HG03520 (cell line): ENCODE data around the gene CDK3.
"Not testable (repeated sequence)": the region's sequence is repeated elsewhere in the genome, so short reads cannot be mapped to it uniquely, and the experiment has no call there.

Experiments
- ATAC-seq: cut with Tn5 transposase; IDR thresholded peaks from one replicate; pipeline ENCODE4 v1.9.1; 2021; ENCODE audit warnings: mild to moderate bottlenecking, moderate library complexity; ENCODE audit not compliant: unreplicated experiment

The CDK3 gene

DNA sequence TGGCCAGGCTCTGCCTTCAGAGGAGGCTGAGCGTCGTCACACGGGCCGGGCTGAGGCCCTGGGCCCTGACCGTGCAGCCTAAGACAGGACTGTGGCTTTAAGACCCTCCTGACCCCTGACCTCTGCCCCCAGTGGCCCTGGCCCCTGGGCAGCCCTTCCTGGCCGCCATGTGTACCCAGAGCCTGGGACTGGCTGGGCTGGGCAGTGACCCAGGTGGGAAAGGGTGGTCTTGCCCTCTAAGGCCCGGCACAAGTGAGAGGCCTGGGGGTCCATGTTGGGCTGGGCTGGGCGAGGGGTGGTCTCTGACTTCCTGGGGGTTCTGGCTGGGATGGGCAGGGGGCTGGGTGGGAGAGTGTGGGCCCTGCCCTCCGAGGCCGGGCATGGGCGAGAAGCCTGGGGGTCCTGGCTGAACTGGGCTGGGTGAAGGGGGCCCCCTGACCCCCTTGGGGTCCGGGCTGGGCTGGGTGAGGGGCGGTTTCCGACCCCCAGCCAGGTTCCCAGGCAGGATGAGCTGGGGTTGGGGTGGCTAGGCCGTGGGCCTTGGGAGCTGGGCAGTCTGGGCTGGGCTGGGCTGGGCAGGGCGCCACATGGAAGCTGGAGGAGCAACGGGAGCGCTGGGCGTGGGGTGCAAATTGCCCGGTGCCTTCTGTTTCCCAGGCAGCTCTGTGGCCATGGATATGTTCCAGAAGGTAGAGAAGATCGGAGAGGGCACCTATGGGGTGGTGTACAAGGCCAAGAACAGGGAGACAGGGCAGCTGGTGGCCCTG lies at the start of gene CDK3:
CDK3 (plus strand) TSS at position 101 of the 767 bp plus-strand sequence; CDS start at position 672, 571 bp downstream.
- ATAC-seq = no peak

DNA sequence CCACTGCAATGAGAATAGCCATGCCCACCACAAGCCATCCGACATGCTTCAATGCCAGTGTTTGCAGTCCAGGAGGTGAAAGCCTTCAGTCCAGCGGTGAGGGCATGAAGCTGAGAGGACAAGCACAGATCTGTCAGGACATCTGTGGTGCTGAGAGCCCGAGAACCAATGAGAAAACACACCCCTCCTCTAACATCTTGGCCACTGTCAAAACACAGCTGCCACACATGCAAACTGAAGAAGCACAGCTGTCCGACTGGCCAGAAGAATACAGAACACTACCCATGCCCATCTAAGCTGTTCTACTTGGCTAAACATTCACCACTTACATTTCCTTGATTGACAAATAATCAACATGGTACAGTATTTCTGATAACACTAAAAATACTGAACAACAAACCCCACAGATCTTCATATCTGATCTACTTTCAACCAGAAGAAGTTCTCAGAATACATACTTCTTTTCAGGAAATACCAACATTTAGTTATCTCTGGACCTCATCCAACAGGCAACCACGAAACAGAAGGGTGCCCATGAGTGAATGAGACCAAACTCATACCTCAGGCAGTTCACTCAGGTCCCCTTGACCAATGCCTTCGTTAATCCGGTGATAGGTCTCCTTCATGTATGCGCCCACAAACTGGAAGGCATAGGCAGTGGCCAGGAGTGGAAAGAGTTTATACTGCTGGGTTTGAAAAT lies 49.6 kb upstream of the CDK3 start:
- no peak for ATAC-seq

DNA sequence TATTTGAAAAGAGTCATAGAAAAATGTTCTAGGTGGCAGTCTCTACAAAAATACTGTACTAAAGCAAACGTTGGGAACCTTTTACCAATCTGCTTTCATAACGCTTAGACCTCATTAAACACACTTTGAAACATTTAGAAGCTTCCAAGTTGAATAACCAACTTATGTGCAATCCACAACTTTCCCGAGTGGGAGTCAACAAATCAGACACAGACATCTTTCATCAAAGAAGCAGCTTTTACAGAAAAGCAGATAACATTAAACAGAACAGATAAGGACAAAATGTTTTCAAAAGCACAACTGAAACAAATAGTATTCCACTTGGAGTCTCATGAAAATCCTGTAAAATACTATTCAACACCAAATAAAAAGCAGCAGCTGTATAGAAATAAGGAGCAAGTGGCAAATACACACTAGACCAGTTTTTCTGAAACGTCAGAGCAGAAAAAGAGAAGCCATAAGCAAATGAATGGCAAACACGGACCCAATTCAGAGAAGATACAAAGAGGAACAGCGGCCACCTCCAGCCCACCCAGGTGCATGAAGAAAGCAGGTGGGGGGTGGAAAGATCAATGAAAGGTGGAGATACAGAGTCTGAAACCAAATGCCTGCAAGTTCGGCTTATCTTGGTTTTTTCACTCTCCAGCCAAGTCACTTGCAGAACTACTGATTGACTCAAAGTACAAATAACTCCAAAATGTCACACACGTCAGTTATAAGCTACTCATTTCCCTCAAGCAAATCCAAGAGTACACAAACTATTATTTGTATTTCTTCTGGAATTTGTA lies 41.4 kb upstream of the CDK3 start:
- ATAC-seq = no peak

DNA sequence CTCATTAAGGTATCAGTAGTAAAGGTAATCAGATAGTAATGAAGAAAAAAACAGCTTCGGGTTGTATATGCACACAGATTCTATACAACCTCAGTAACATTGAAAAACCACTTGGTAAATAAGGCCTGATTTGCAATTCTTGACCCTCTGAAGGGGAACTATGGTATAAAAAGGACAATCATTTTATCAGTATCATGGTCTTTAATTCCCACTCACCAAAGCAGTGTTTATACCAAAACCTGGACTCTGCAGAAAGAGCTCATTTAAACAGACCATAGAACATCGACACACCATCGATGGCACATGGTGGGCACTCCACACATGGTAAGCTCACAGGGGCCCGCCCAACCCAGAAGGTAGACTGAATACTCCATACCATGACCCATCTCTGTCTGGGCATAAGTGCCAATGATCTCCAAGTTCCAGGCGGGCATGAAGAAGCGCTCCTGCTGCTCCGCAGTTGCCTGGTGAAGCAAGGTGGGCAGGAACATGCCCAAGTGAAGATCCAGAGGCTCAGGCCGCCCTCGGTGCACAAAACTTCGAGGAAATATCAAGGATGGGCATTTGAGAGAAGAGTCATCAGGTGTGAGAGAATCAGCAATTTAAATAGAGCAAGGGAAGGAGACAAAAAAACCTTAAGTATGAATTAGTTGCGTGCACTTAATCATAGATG lies 40.7 kb upstream of the CDK3 start:
- ATAC-seq = no peak

DNA sequence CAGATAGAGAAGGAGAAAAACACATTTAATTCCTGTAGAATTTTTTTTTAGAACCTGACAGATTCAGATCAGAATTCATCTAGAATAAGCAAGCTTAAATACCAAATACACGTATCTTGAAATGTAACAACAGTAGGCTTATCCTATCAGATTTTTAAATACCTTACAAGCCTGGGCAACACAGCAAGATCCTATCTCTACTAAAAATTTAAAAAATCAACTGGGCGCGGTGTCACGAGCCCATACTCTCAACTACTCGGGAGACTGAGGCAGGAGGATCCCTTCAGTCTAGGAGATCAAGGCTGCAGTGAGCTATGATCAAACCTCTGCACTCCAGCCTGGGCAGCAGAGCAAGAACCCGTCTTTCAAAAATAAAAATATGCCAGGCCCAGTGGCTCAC lies 35.2 kb upstream of the CDK3 start:
- no peak for ATAC-seq

DNA sequence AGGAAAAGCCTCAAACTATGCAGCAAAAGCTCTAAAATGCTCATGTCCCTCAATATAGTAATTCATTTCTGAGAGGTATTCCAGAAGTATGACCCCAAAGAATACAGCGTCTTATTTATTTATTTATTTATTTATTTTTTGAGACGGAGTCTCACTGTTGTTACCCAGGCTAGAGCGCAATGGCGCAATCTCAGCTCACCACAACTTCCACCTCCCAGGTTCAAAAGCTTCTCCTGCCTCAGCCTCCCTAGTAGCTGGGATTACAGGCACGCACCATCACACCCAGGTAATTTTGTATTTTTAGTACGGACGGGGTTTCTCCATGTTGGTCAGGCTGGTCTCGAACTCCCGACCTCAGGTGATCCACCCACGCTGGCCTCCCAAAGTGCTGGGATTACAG lies 31.6 kb upstream of the CDK3 start:
- ATAC-seq = not testable (repeated sequence)

DNA sequence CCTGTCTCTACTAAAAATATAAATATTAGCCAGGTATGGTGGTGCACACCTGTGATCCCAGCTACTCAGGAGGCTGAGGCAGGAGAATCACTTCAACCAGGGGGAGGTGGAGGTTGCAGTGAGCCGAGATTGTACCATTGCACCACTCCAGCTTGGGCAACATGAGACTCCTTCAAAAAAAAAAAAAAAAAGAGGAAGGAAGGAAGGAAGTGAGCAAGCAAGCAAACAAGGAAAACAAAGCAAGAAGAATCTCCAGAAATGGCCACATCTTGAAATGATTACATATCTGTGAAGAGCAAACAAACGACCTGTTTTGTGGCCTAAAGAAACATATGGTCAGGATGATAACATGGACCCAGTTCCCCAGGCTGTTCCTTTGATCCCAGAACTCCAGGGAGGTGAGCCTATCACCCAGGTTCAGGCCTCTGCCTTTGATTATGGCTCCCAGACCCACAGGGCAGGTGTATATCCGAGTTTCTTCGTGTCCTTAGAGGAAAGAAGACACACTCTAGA lies 30.6 kb upstream of the CDK3 start:
- no peak for ATAC-seq

DNA sequence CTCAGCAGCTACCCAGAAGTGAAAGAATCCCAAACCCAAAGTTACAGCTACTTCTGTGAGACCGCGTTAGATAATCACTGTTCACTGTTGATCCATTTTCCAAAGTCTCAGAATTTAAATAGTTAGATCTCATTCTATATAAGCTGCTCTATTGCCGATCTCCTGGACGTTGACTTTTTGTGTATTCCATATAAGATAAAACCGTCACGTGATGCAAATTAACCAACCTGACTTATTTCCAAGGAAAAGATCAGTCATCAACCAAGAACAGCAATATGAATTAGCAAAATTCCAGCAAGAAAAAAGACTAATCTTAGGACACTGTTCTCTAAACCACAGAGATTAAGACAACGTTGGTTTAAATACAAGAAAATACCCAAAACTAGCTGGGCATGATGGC lies 30.0 kb upstream of the CDK3 start:
- ATAC-seq = no peak

DNA sequence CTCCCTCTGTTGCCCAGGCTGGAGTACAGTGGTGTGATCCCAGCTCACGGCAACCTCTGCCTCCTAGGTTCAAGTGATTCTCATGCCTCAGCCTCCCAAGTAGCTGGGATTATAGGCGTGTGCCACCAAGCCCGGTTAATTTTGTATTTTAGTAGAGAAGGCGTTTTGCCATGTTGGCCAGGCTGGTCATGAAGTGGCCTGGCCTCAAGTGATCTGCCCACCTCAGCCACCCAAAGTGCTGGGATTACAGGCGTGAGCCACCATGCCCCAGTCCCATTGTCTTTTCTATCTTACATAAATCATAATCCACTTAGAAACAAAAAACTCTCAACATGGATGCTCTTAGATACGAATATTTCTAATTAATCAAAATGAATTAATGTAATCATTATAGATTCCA lies 25.5 kb upstream of the CDK3 start:
- not testable (repeated sequence) for ATAC-seq

DNA sequence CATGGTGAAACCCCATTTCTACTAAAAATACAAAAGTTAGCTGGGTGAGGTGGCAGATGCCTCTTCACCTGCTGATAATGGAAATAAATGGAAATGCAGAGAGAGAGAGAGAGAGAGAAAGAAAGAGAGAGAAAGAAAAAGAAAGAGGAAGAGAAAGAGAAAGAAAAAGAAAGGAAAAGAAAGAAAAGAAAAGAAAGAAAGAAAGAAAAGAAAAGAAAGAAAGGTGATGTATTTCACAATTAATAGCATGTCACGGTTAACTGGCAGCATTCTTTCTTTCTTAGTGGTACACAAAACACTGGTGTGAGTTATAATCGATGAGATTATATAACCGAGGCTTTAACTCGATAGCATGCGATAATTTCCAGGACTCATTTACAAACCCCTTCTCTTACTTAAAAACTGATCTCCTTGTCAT lies 24.9 kb upstream of the CDK3 start:
- no peak for ATAC-seq

DNA sequence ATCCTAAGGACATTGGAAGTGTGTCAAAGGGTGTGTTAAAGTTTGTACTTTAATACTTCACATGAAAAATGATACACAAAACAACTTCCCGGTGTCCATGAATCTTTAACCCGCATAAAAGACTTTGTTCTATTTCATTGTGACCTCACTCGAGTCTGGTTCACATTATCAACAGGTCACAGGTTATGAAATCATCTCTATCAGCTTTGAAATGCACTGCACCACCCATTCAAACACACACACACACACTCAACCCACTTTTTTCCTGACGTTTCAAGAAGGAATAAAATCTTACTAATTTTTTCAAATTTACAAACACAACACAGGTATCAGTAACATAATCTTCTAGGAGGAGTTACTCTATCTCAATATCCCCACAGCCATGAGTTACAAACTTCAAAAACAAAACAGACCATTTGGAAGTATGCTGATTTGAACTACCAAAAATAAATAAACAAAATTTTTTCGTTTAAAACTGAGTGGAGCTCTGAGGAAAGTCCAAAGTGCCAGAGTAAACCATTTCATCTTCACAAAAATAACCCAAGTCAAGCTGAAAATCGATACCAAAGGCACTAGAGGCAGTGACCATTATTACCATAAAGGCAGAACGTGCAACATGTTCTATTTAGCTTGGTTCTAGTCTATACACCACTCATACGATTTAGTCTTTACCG lies 24.3 kb upstream of the CDK3 start:
- ATAC-seq = no peak

DNA sequence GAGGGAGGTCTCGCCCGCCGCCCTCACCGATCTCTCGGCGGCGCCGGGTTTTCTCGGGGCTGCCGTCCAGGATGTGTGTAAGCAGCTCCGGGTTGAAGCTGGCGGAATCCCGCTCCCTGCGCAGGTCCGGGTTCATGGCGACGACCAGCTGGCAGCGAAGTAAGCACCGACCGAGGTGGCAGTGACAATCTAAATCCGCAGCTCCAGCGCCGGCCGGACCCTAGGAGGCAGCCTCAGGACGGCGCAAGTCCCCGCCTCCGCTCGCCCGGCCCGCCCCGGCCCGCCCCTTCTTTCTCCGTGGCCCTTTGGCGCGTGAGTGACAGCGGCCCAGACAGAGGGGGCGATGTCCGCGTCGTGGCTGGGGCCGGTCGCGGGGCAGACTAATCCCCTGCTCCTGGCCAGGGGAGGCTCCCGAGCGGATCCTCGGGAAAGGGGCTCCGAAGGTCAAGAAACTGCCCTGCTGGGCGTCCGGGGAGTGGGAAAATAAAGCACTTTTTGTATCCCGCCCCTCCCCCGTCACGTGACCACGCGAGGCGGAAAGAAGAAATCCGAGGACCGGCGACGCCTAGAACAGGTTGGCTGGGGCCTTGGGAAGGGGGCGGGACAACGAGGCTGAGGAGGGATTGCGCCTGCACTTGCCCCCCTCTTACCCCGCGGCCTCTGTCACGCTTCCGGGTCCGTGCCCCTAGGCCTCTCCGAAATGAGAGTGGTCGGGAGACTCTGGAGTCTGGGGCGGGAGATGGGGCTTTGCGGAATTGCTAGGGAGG lies 21.5 kb upstream of the CDK3 start, which contains the start of the genes ACOX1 and TEN1:
ACOX1 (minus strand) TSS at position 229 of the 767 bp plus-strand sequence; CDS start at position 136, 93 bp downstream.
TEN1 (plus strand) TSS at position 303 of the 767 bp plus-strand sequence. CDS start 6,953 bp downstream, outside the sequence.
- ATAC-seq = peak; percentile 81

DNA sequence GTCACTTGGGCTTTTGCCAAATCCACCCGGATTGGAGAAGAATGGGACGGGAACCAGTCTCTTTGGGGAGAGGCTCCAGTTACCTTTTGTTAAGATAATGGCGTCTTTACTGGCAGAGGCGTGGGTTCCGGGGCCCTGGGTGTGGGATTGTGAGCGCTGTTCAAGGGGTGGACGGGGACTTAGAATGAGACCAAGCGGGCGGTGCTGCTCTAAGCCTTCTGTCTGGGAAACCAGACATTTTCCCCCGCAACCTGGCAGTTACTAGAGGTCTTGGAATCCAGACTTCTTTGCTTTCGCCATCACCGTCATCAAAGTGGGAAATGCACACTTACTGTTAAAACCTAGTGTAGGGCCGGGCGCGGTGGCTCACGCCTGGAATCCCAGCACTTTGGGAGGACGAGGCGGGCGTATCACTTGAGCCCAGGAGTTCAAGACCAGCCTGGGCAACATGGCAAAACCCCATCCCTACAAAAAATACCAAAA lies 20.9 kb upstream of the CDK3 start:
- no peak for ATAC-seq

DNA sequence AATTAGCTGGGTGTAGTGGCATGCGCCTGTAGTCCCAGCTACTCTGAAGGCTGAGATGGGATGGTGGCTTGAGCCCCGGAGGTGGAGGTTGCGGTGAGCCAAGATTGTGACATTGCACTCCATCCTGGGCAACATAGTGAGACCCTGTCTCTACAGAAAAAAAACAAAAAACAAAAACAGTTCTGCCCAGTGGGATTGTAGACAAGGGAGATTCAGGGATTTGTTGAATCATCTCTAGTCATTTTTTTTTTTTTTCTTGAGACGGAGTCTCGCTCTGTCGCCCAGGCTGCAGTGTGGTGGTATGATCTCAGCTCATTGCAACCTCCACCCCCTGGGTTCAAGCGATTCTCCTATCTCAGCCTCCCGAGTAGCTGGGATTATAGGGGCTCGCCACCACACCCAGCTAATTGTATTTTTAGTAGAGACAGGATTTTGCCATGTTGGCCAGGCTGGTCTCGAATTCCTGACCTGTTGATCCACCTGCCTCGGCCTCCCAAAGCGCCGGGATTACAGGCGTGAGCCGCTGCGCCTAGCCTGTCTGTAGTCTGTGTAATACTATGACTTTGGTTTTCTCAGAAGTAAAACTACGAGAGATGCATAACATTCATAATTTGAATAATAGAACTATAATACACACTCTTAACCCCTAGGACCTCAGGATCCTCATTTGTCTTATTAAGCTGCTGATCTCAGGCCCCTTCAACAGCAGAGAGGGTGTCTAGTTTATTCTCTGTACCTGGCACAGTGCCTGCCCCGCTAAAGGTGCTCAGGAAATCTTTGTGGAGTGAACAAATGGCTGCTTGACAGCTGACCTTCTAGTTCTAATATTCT lies 20.3 kb upstream of the CDK3 start:
- no peak for ATAC-seq

DNA sequence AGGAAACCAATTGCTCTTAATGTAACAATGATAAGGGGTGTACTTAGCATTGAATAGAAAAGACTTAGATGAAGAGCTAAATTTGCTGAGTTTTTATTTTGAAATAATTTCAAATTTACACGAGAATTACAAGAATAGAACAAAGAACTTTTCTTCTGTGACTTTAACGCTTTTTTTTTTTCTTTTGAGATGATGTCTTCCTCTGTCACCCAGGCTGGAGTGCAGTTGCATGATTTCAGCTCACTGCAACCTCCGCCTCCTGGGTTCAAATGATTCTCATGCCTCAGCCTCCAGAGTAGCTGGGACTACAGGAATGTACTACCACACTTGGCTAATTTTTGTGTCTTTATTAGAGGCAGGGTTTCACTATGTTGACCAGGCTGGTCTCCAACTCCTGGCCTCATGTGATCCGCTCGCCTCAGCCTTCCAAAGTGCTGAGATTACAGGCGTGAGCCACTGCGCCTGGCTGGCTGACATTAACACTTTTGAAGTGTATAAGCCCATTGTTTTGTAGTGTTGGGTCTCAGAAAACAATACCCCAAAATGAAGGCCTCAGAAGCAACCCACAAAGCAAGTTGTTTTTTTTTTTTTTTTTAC lies 19.5 kb upstream of the CDK3 start:
- ATAC-seq = no peak

DNA sequence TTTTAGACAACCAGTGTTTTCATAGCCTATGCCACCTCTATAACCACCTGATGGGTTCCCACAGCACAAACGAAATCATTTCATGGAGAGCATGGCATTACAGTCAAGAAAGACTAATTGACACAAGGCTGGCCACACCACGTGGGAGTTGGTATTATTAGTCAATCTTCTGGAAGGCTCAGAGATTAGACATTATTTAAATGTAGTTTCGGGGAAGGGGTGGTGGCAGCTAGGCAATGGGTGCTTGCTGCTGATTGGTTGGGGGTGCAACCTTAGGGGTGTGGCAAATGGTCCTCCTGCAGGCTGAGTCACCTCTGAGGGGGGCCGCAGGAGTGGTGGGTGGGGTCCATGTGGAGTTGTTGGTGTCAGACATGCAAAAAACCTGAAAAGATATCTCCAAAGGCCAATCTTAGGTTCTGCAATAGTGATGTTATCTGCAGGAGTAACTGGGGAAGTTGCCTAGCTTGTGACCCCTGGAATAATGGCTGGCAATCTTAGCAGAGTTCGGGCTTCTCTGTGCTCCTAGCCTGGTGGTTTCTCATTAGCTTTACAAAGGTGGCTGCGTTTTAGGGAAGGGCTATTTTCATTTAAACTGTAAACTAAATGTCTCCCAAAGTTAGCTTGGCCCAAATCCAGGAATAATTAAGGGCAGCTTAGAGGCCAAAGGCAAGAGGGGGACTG lies 17.0 kb upstream of the CDK3 start:
- ATAC-seq = no peak

DNA sequence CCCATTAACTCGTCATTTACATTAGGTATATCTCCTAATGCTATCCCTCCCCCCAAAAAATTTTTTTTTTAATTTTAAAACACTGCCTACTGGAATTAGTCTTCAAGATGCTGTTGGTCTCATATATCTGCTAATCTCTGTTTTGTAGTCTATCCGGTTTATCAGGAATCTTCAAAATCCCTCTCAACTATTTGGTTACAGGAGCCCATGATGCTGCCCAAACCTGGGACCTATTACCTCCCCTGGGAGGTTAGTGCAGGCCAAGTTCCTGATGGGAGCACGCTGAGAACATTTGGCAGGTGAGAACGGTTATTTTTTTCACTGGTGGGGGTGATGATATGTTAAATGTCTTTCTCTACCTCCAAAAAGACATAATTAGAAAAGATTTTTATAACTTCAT lies 14.7 kb upstream of the CDK3 start:
- no peak for ATAC-seq
